ENCODE results near the gene FAM114A2. TPM values are rescaled to one million over a fixed set of nuclear protein-coding genes. Genes with fewer than 3 reads are reported as not detected.

The FAM114A2 gene
- total RNA-seq, 1 experiment from 2014 or later: 19.8 TPM

- H3K9me2 ChIP-seq (ENCODE audit: insufficient read depth): no peaks in the 10 kb centered on the region; the same call in 1 of the 2 replicates
- BruUV-seq (replicated peaks): no TSS peak
- ChIA-PET CTCF (no interaction called here), POLR2A (no interaction called here), RAD21 (ENCODE audit: low non-redundant PET in 1 of 2, low total read pairs in 2 of 2, uncharacterized antibody in 2 of 2, unreplicated experiment in 2 of 2) (no interaction called here)
- intact Hi-C loops (cut with micrococcal nuclease): no loop called here
- H3K36me3 ChIP-seq (ENCODE audit: control insufficient read depth in 1 of 2, insufficient read depth in 2 of 2, low read length in 2 of 2): no peaks in the 10 kb centered on the region
- no peaks in the 10 kb centered on the region for H4K20me1 ChIP-seq (ENCODE audit: insufficient read depth)
- no peaks in the 10 kb centered on the region for H3K79me2 ChIP-seq (ENCODE audit: insufficient read depth, low read length)
- no peak overlapping the region for H2AFZ ChIP-seq (ENCODE audit: low read depth, low read length, poor library complexity, severe bottlenecking)
- H3K4me3 ChIP-seq (replicated peaks in 1 of 2; ENCODE audit: low read depth in 1 of 2, low read length in 2 of 2): no peak overlapping the region
- ATAC-seq (no peak), DNase-seq (ENCODE audit: low read depth, low spot score) (no peak)
- H3K27ac ChIP-seq (ENCODE audit: low read depth, low read length): no peak overlapping the region
- no peak for TF ChIP-seq CEBPB (IDR thresholded peaks at IDR 0.05; ENCODE audit: low read depth)
- no peaks in the 10 kb centered on the region for H3K9me3 ChIP-seq (ENCODE audit: control insufficient read depth in 1 of 2, insufficient read depth in 1 of 2, low read depth in 1 of 2, low read length in 2 of 2)
- no peak overlapping the region for H3K9ac ChIP-seq (ENCODE audit: low read length)
- no peaks in the 10 kb centered on the region for H3K27me3 ChIP-seq (ENCODE audit: insufficient read depth, low read length)
- H3K4me1 ChIP-seq (ENCODE audit: control insufficient read depth in 1 of 2, insufficient read depth in 2 of 2, low read length in 2 of 2): no peaks in the 10 kb centered on the region
- H3K4me2 ChIP-seq (ENCODE audit: low read length): no peak overlapping the region
Measured at GRCh38 chr5:154015071-154015693, 23.5 kb downstream of the FAM114A2 start.

GRCh38 chr5:154010660-154011059, 28.1 kb downstream of the FAM114A2 start:
- Histone ChIP-seq H3K4me2 (ENCODE audit: low read length) (no peak overlapping the region), H3K9me3 (ENCODE audit: control insufficient read depth in 1 of 2, insufficient read depth in 1 of 2, low read depth in 1 of 2, low read length in 2 of 2) (no peaks in the 10 kb centered on the region), H4K20me1 (ENCODE audit: insufficient read depth) (no peaks in the 10 kb centered on the region), H3K4me1 (ENCODE audit: control insufficient read depth in 1 of 2, insufficient read depth in 2 of 2, low read length in 2 of 2) (no peaks in the 10 kb centered on the region), H3K4me3 (replicated peaks in 1 of 2; ENCODE audit: low read depth in 1 of 2, low read length in 2 of 2) (no peak overlapping the region), H3K36me3 (ENCODE audit: control insufficient read depth in 1 of 2, insufficient read depth in 2 of 2, low read length in 2 of 2) (no peaks in the 10 kb centered on the region), H2AFZ (ENCODE audit: low read depth, low read length, poor library complexity, severe bottlenecking) (no peak overlapping the region), H3K27ac (ENCODE audit: low read depth, low read length) (no peak overlapping the region), H3K9ac (ENCODE audit: low read length) (no peak overlapping the region), H3K9me2 (ENCODE audit: insufficient read depth) (no peaks in the 10 kb centered on the region; the same call in 1 of the 2 replicates), H3K27me3 (ENCODE audit: insufficient read depth, low read length) (no peaks in the 10 kb centered on the region), H3K79me2 (ENCODE audit: insufficient read depth, low read length) (no peaks in the 10 kb centered on the region)
- ChIA-PET POLR2A (no interaction called here), CTCF (no interaction called here), RAD21 (ENCODE audit: low non-redundant PET in 1 of 2, low total read pairs in 2 of 2, uncharacterized antibody in 2 of 2, unreplicated experiment in 2 of 2) (no interaction called here)
- intact Hi-C loops (cut with micrococcal nuclease): no loop called here
- TF ChIP-seq FOSL1 (IDR thresholded peaks at IDR 0.05; ENCODE audit: low read depth): no peak
- no peak for TF ChIP-seq ZNF274 (IDR thresholded peaks at IDR 0.05; ENCODE audit: low read depth, low read length)
- no peak for TF ChIP-seq ATF3 (IDR thresholded peaks at IDR 0.05)
- no peak for TF ChIP-seq CTCF (IDR thresholded peaks at IDR 0.05 in 2 of 3, conservative IDR thresholded peaks at IDR 0.05 in 1 of 3; ENCODE audit: borderline replicate concordance in 1 of 3, insufficient read depth in 1 of 3, low read depth in 2 of 3, low read length in 2 of 3)
- TF ChIP-seq CBX3 (IDR thresholded peaks at IDR 0.05; ENCODE audit: low read depth): no peak
- TF ChIP-seq REST (IDR thresholded peaks at IDR 0.05; ENCODE audit: low read depth): no peak
- no peak for TF ChIP-seq ELF1 (IDR thresholded peaks at IDR 0.05; ENCODE audit: borderline replicate concordance, low read depth)
- TF ChIP-seq ZFX (IDR thresholded peaks at IDR 0.05): no peak
- TF ChIP-seq SRF (IDR thresholded peaks at IDR 0.05; ENCODE audit: low read depth): no peak
- DNase-seq (ENCODE audit: low read depth, low spot score): no peak
- ATAC-seq: no peak
- BruUV-seq (replicated peaks): no TSS peak
